Measurements from ENCODE around the gene TAOK1. TPM values are rescaled to one million over a fixed set of nuclear protein-coding genes. Genes with fewer than 3 reads are reported as not detected.

The TAOK1 gene
- total RNA-seq, 1 donor from 2014 or later: 49.1 TPM

GRCh38 chr17:29412780-29413565 lies 22.8 kb downstream of the TAOK1 start:
- H3K27me3 ChIP-seq (ENCODE audit: control insufficient read depth, insufficient read depth, low read length): no peaks in the 10 kb centered on the region

GRCh38 chr17:29420128-29420527 lies 30.0 kb downstream of the TAOK1 start:
- DNase-seq (ENCODE audit: low read depth): no peak
- Histone ChIP-seq H3K36me3 (ENCODE audit: control insufficient read depth, insufficient read depth, low read length) (no peaks in the 10 kb centered on the region), H3K27me3 (ENCODE audit: control insufficient read depth, insufficient read depth, low read length) (no peaks in the 10 kb centered on the region), H3K4me3 (ENCODE audit: low read depth, low read length) (no peak overlapping the region)
- no peak for TF ChIP-seq CTCF (IDR thresholded peaks at IDR 0.05; ENCODE audit: insufficient read depth, low read length, poor library complexity, severe bottlenecking)

More at GRCh38 chr17:29412780-29413565, 22.8 kb downstream of the TAOK1 start:
- no peak for TF ChIP-seq CTCF (IDR thresholded peaks at IDR 0.05; ENCODE audit: insufficient read depth, low read length, poor library complexity, severe bottlenecking)
- Histone ChIP-seq H3K36me3 (ENCODE audit: control insufficient read depth, insufficient read depth, low read length) (no peaks in the 10 kb centered on the region), H3K4me3 (ENCODE audit: low read depth, low read length) (no peak overlapping the region)
- peak; percentile 16 for DNase-seq (ENCODE audit: low read depth)

GRCh38 chr17:29430275-29430674 lies 40.1 kb downstream of the TAOK1 start:
- Histone ChIP-seq H3K4me3 (ENCODE audit: low read depth, low read length) (no peak overlapping the region), H3K36me3 (ENCODE audit: control insufficient read depth, insufficient read depth, low read length) (no peaks in the 10 kb centered on the region), H3K27me3 (ENCODE audit: control insufficient read depth, insufficient read depth, low read length) (no peaks in the 10 kb centered on the region)
- DNase-seq (ENCODE audit: low read depth): no peak
- TF ChIP-seq CTCF (IDR thresholded peaks at IDR 0.05; ENCODE audit: insufficient read depth, low read length, poor library complexity, severe bottlenecking): no peak

- TF ChIP-seq CTCF (IDR thresholded peaks at IDR 0.05; ENCODE audit: insufficient read depth, low read length, poor library complexity, severe bottlenecking): no peak
- Histone ChIP-seq H3K27me3 (ENCODE audit: control insufficient read depth, insufficient read depth, low read length) (no peaks in the 10 kb centered on the region), H3K4me3 (ENCODE audit: low read depth, low read length) (no peak overlapping the region), H3K36me3 (ENCODE audit: control insufficient read depth, insufficient read depth, low read length) (no peaks in the 10 kb centered on the region)
- DNase-seq (ENCODE audit: low read depth): no peak
Measured at GRCh38 chr17:29433541-29433940, 43.4 kb downstream of the TAOK1 start.

- no peak for DNase-seq (ENCODE audit: low read depth)
- TF ChIP-seq CTCF (IDR thresholded peaks at IDR 0.05; ENCODE audit: insufficient read depth, low read length, poor library complexity, severe bottlenecking): no peak
- Histone ChIP-seq H3K27me3 (ENCODE audit: control insufficient read depth, insufficient read depth, low read length) (no peaks in the 10 kb centered on the region), H3K36me3 (ENCODE audit: control insufficient read depth, insufficient read depth, low read length) (no peaks in the 10 kb centered on the region), H3K4me3 (ENCODE audit: low read depth, low read length) (no peak overlapping the region)
Measured at GRCh38 chr17:29434550-29434949, 44.4 kb downstream of the TAOK1 start.

GRCh38 chr17:29442451-29442850 lies 52.3 kb downstream of the TAOK1 start:
- no peaks in the 10 kb centered on the region for H3K36me3 ChIP-seq (ENCODE audit: control insufficient read depth, insufficient read depth, low read length)
- no peak for DNase-seq (ENCODE audit: low read depth)
- H3K27me3 ChIP-seq (ENCODE audit: control insufficient read depth, insufficient read depth, low read length): no peaks in the 10 kb centered on the region
- H3K4me3 ChIP-seq (ENCODE audit: low read depth, low read length): no peak overlapping the region
- no peak for TF ChIP-seq CTCF (IDR thresholded peaks at IDR 0.05; ENCODE audit: insufficient read depth, low read length, poor library complexity, severe bottlenecking)

Measured in kidney epithelial cell (primary cell).